ENCODE measurements around the gene ARTN. TPM values are rescaled to one million over a fixed set of nuclear protein-coding genes. Genes with fewer than 3 reads are reported as not detected.
A peak's percentile ranks its signal among the peaks of the same experiment; 100 is the strongest.

ARTN gene
- total and polyA plus RNA-seq, 9 of the 15 experiments (the other 6 are each of a cell fraction or from before 2014, with no cell fraction given) = 0.06 to 0.38 TPM; not detected in 7

GRCh38 chr1:43962324-43962723, 28.7 kb downstream of the ARTN start (continued):
- TF ChIP-seq CHD4 (IDR thresholded peaks at IDR 0.05; ENCODE audit: insufficient read depth, insufficient replicate concordance, low read depth, low read length, poor library complexity, severe bottlenecking) (no peak), TSC22D4 (tag; IDR thresholded peaks at IDR 0.05) (no peak)

DNA sequence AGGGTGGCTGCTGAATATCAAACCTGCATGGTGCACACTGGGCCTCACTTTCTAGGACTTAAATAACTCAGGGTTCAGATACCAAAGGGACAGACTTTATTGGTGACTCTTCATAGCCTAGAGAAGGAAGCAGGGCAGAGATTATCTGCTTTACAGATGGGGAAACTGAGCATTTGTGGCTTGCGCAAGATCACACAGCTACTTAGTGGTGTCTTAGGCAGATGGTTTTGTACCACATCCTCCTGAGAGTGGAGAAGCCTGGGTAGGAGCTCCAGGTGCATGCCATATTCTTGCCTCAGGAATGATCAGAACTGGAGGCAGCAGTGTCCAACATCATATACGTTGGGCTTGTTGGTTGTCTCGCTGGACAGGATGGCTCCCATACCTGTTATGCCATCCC, 29.4 kb downstream of the ARTN start:
- no peak for ATAC-seq
- Histone ChIP-seq H3K36me3 (ENCODE audit: control insufficient read depth, insufficient read depth, low read length) (peaks cover 59% of the 10 kb centered on the region), H3K9ac (ENCODE audit: insufficient read depth in 1 of 2, low read depth in 2 of 2, low read length in 2 of 2) (no peak overlapping the region), H2AFZ (ENCODE audit: low read depth, low read length) (no peak overlapping the region), H3K27me3 (ENCODE audit: control insufficient read depth in 2 of 2, insufficient read depth in 2 of 2, low read length in 2 of 2) (no peaks in the 10 kb centered on the region), H3K9me1 (ENCODE audit: control insufficient read depth, insufficient read depth, low read length) (no peaks in the 10 kb centered on the region), H4K20me1 (replicated peaks; ENCODE audit: control insufficient read depth, insufficient read depth, low read length) (peaks cover 9% of the 10 kb centered on the region; the same call in 1 of the 2 replicates), H3K4me3 (no peak overlapping the region), H3K27ac (ENCODE audit: extremely low read depth, low read depth, low read length) (no peak overlapping the region), H3K4me1 (replicated peaks in 1 of 2; ENCODE audit: control insufficient read depth in 2 of 2, insufficient read depth in 2 of 2, low read length in 2 of 2) (peaks cover 9 to 11% of the 10 kb centered on the region in 2 experiments; a peak in 4 of 5 replicates), H3K79me2 (ENCODE audit: control insufficient read depth, insufficient read depth, low read length) (no peaks in the 10 kb centered on the region), H3K9me3 (replicated peaks; ENCODE audit: control insufficient read depth, insufficient read depth, low read depth, low read length) (no peaks in the 10 kb centered on the region), H3K4me2 (ENCODE audit: insufficient read depth, low read length) (no peak overlapping the region)
- WGBS (ENCODE audit: insufficient coverage, low coverage, missing lambda C conversion rate) = 76% methylated on average over 3 of the region's 3 CpGs
- no peak for DNase-seq (ENCODE audit: extremely low read depth in 1 of 4, low spot score in 3 of 4)
- intact Hi-C loops (cut with micrococcal nuclease) (no loop called here), in situ Hi-C loops (cut with MboI) (no loop called here)
- TF ChIP-seq AFF4 (CRISPR knock-in tag; IDR thresholded peaks at IDR 0.05) = no peak
- no peak for TF ChIP-seq RBM25 (IDR thresholded peaks at IDR 0.05; ENCODE audit: low read depth, low read length, severe bottlenecking)
- TF ChIP-seq CEBPB (tag; IDR thresholded peaks at IDR 0.05) = peak; percentile 29; the same call in 1 of the 2 replicates
- no peak for FAIRE-seq
- ChIA-PET CTCF (ENCODE audit: low intra/inter-chr PET ratio) (no interaction called here), POLR2A (interaction anchor here (0.9 to 1.4 kb wide), 2 partner anchors 14 to 77 kb away, joined by 3 to 4 read pairs; no protein-coding TSS in a partner anchor)
- no TSS peak for BruUV-seq (replicated peaks)

Measured in K562 (cell line).